NB4 (cell line): Measurements from ENCODE around the gene DPF3.

ENCODE experiments used
- MYC ChIP-seq: IDR thresholded peaks from 2 replicates; pipeline ENCODE4 v1.6.1; 2011; ENCODE audit warnings: low read depth, low read length
- TF ChIP-seq, protein P1 (sequence below): IDR thresholded peaks from one replicate; pipeline ENCODE4 v1.5.1; 2012; ENCODE audit warnings: low read depth, low read length

DNA sequence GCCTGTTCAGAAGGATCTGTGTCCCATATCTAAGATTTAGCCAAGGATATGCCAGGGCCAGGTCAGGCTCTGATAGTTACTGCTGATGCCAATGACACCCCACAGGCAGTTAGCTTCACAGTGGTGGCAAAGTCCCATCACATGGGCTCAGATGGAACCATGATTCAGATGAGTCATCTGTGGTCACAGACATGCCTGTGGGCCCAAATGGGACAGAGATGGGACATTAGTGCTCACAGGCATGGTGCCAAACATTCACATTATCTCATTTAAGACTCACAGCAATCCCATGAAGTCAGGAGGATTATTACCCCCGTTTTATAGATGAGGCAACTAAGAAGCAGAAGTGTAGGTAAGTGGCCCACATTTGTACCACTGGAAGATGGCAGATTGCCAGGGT lies 207.8 kb downstream of the DPF3 start:
- no peak for TF ChIP-seq MYC
- TF ChIP-seq, protein P1, sequence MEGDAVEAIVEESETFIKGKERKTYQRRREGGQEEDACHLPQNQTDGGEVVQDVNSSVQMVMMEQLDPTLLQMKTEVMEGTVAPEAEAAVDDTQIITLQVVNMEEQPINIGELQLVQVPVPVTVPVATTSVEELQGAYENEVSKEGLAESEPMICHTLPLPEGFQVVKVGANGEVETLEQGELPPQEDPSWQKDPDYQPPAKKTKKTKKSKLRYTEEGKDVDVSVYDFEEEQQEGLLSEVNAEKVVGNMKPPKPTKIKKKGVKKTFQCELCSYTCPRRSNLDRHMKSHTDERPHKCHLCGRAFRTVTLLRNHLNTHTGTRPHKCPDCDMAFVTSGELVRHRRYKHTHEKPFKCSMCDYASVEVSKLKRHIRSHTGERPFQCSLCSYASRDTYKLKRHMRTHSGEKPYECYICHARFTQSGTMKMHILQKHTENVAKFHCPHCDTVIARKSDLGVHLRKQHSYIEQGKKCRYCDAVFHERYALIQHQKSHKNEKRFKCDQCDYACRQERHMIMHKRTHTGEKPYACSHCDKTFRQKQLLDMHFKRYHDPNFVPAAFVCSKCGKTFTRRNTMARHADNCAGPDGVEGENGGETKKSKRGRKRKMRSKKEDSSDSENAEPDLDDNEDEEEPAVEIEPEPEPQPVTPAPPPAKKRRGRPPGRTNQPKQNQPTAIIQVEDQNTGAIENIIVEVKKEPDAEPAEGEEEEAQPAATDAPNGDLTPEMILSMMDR, result no peak
